Limb (tissue), 2 donors: ENCODE data around the gene ADAP2.
"Not testable (repeated sequence)": the region's sequence is repeated elsewhere in the genome, so short reads cannot be mapped to it uniquely, and the experiment has no call there.

Source experiments
- DNase-seq, 2 donors: peaks; one replicate each; pipeline ENCODE4 v3.0.0-alpha.2; 2016; ENCODE audit errors: extremely low spot score in 2 of 2

The ADAP2 gene

GRCh38 chr17:30921544-30922196 lies at the start of gene ADAP2:
Gene ADAP2 (plus strand): TSS chr17:30921945. CDS start chr17:30922015, 70 bp downstream.
- peak; percentile 2 to 47 for DNase-seq

GRCh38 chr17:30886187-30886586 lies 35.6 kb upstream of the ADAP2 start:
- DNase-seq = no peak

- DNase-seq = no peak
Measured at GRCh38 chr17:30894236-30894635, 27.5 kb upstream of the ADAP2 start.

GRCh38 chr17:30897311-30897710 lies 24.4 kb upstream of the ADAP2 start:
- DNase-seq = no peak

GRCh38 chr17:30905742-30906100 lies 16.0 kb upstream of the ADAP2 start:
- no peak for DNase-seq

- peak; percentile 91 to 95 for DNase-seq
Measured at GRCh38 chr17:30906101-30906911, 15.4 kb upstream of the ADAP2 start, which contains the start of gene TEFM. Gene TEFM (minus strand): TSS chr17:30906238. CDS start chr17:30906198, 40 bp downstream.

- no peak for DNase-seq
Measured at GRCh38 chr17:30908717-30909420, 12.9 kb upstream of the ADAP2 start.

- DNase-seq = not testable (repeated sequence)
Measured at GRCh38 chr17:30910151-30910550, 11.6 kb upstream of the ADAP2 start.

GRCh38 chr17:30913955-30914354 lies 7.8 kb upstream of the ADAP2 start:
- DNase-seq = no peak

GRCh38 chr17:30915833-30916611 lies 5.7 kb upstream of the ADAP2 start:
- no peak for DNase-seq

- DNase-seq = no peak
Measured at GRCh38 chr17:30917050-30917449, 4.7 kb upstream of the ADAP2 start.

- DNase-seq = no peak
Measured at GRCh38 chr17:30920282-30920681, 1.5 kb upstream of the ADAP2 start.

GRCh38 chr17:30920683-30921543 lies 832 bp upstream of the ADAP2 start:
- DNase-seq = no peak

- peak in 1 of 2 donors; percentile 36 for DNase-seq
Measured at GRCh38 chr17:30922235-30923030, 688 bp downstream of the ADAP2 start.

GRCh38 chr17:30924341-30924740 lies 2.6 kb downstream of the ADAP2 start:
- DNase-seq = no peak

GRCh38 chr17:30926516-30926915 lies 4.8 kb downstream of the ADAP2 start:
- no peak for DNase-seq

GRCh38 chr17:30927756-30928155 lies 6.0 kb downstream of the ADAP2 start:
- no peak for DNase-seq

- no peak for DNase-seq
Measured at GRCh38 chr17:30928584-30928983, 6.8 kb downstream of the ADAP2 start.

- DNase-seq = no peak
Measured at GRCh38 chr17:30929081-30929633, 7.4 kb downstream of the ADAP2 start.
